ENCODE measurements around the gene ADH1C. TPM values are rescaled to one million over a fixed set of nuclear protein-coding genes. Genes with fewer than 3 reads are reported as not detected.
"Not testable (repeated sequence)": the region's sequence is repeated elsewhere in the genome, so short reads cannot be mapped to it uniquely, and the experiment has no call there.

Gene ADH1C
- total RNA-seq, 1 donor from 2014 or later, result not detected

GRCh38 chr4:99359480-99360204 is 7.1 kb upstream of the ADH1C start:
- DNase-seq (ENCODE audit: low spot score in 2 of 2), result no peak
- FAIRE-seq, result no peak

GRCh38 chr4:99357948-99358347 is 5.4 kb upstream of the ADH1C start:
- no peak for DNase-seq (ENCODE audit: low spot score in 2 of 2)
- FAIRE-seq, result no peak

- FAIRE-seq (no peak), DNase-seq (ENCODE audit: low spot score in 2 of 2) (no peak)
Measured at GRCh38 chr4:99356992-99357391, 4.4 kb upstream of the ADH1C start.

- not testable (repeated sequence) for FAIRE-seq; DNase-seq (ENCODE audit: low spot score in 2 of 2)
Measured at GRCh38 chr4:99356149-99356548, 3.6 kb upstream of the ADH1C start.

- FAIRE-seq (no peak), DNase-seq (ENCODE audit: low spot score in 2 of 2) (no peak)
Measured at GRCh38 chr4:99351487-99351886, 1.1 kb downstream of the ADH1C start.

GRCh38 chr4:99349338-99349737 is 3.2 kb downstream of the ADH1C start:
- FAIRE-seq (no peak), DNase-seq (ENCODE audit: low spot score in 2 of 2) (no peak)

GRCh38 chr4:99342624-99343023 is 9.9 kb downstream of the ADH1C start:
- not testable (repeated sequence) for FAIRE-seq; DNase-seq (ENCODE audit: low spot score in 2 of 2)

GRCh38 chr4:99341426-99341825 is 11.1 kb downstream of the ADH1C start:
- DNase-seq (ENCODE audit: low spot score in 2 of 2) (no peak), FAIRE-seq (no peak)

GRCh38 chr4:99339172-99339571 is 13.4 kb downstream of the ADH1C start:
- no peak for FAIRE-seq
- DNase-seq (ENCODE audit: low spot score in 2 of 2), result no peak

- DNase-seq (ENCODE audit: low spot score in 2 of 2), result no peak
- FAIRE-seq, result no peak
Measured at GRCh38 chr4:99336553-99336952, 16.0 kb downstream of the ADH1C start.

- DNase-seq (ENCODE audit: low spot score in 2 of 2) (no peak), FAIRE-seq (no peak)
Measured at GRCh38 chr4:99334880-99335279, 17.7 kb downstream of the ADH1C start.

GRCh38 chr4:99330648-99331047 is 21.9 kb downstream of the ADH1C start:
- no peak for FAIRE-seq
- no peak for DNase-seq (ENCODE audit: low spot score in 2 of 2)

GRCh38 chr4:99329876-99330275 is 22.7 kb downstream of the ADH1C start:
- DNase-seq (ENCODE audit: low spot score in 2 of 2) (no peak), FAIRE-seq (no peak)

- DNase-seq (ENCODE audit: low spot score in 2 of 2) (peak in 1 of 2 donors; percentile 11), FAIRE-seq (no peak)
Measured at GRCh38 chr4:99324979-99325378, 27.6 kb downstream of the ADH1C start.

GRCh38 chr4:99324361-99324760 is 28.2 kb downstream of the ADH1C start:
- no peak for DNase-seq (ENCODE audit: low spot score in 2 of 2)
- FAIRE-seq, result no peak

GRCh38 chr4:99323756-99324155 is 28.8 kb downstream of the ADH1C start:
- DNase-seq (ENCODE audit: low spot score in 2 of 2) (no peak), FAIRE-seq (no peak)

- DNase-seq (ENCODE audit: low spot score in 2 of 2), result no peak
Measured at GRCh38 chr4:99321241-99322191, 31.0 kb downstream of the ADH1C start, which contains the start of gene ADH1B. TSS of gene ADH1B (minus strand) at chr4:99321401. CDS start at chr4:99321331, 70 bp downstream.

GRCh38 chr4:99317811-99318210 is 34.7 kb downstream of the ADH1C start:
- not testable (repeated sequence) for DNase-seq (ENCODE audit: low spot score in 2 of 2); FAIRE-seq

More at GRCh38 chr4:99321241-99322191, 31.0 kb downstream of the ADH1C start, which contains the start of gene ADH1B:
- no peak for FAIRE-seq

- no peak for FAIRE-seq
Measured at GRCh38 chr4:99317354-99317753, 35.2 kb downstream of the ADH1C start.

GRCh38 chr4:99315839-99316238 is 36.7 kb downstream of the ADH1C start:
- DNase-seq (ENCODE audit: low spot score in 2 of 2), result no peak
- FAIRE-seq, result no peak

More at GRCh38 chr4:99317354-99317753, 35.2 kb downstream of the ADH1C start:
- DNase-seq (ENCODE audit: low spot score in 2 of 2), result no peak

GRCh38 chr4:99314211-99314610 is 38.3 kb downstream of the ADH1C start:
- DNase-seq (ENCODE audit: low spot score in 2 of 2) (no peak), FAIRE-seq (no peak)

All from frontal cortex (tissue), 4 donors.